NCI-H526 (cell line): ENCODE data around the gene IDS.

Source experiments
- DNase-seq, 2 experiments: peaks; one replicate each; lab custom pipeline; 2025; lab: John Stamatoyannopoulos, UW

The IDS gene

GRCh38 chrX:149458586-149458985 is 46.5 kb downstream of the IDS start:
- DNase-seq = no peak

GRCh38 chrX:149456476-149457245 is 48.4 kb downstream of the IDS start:
- DNase-seq = no peak

- no peak for DNase-seq
Observed at GRCh38 chrX:149455934-149456333, 49.2 kb downstream of the IDS start.

GRCh38 chrX:149453906-149454822 is 50.9 kb downstream of the IDS start:
- no peak for DNase-seq

- DNase-seq = no peak
Observed at GRCh38 chrX:149453030-149453429, 52.1 kb downstream of the IDS start.

GRCh38 chrX:149433451-149433850 is 71.7 kb downstream of the IDS start:
- no peak for DNase-seq

- DNase-seq = no peak
Observed at GRCh38 chrX:149433051-149433450, 72.1 kb downstream of the IDS start.
